ENCODE results near the gene CRYM.
A peak's percentile ranks its signal among the peaks of the same experiment; 100 is the strongest.
"Not testable (repeated sequence)": the region's sequence is repeated elsewhere in the genome, so short reads cannot be mapped to it uniquely, and the experiment has no call there.

CRYM gene
- 0.07 to 2.4 (median 0.29) reads per million in 17 experiments for total RNA-seq

DNA sequence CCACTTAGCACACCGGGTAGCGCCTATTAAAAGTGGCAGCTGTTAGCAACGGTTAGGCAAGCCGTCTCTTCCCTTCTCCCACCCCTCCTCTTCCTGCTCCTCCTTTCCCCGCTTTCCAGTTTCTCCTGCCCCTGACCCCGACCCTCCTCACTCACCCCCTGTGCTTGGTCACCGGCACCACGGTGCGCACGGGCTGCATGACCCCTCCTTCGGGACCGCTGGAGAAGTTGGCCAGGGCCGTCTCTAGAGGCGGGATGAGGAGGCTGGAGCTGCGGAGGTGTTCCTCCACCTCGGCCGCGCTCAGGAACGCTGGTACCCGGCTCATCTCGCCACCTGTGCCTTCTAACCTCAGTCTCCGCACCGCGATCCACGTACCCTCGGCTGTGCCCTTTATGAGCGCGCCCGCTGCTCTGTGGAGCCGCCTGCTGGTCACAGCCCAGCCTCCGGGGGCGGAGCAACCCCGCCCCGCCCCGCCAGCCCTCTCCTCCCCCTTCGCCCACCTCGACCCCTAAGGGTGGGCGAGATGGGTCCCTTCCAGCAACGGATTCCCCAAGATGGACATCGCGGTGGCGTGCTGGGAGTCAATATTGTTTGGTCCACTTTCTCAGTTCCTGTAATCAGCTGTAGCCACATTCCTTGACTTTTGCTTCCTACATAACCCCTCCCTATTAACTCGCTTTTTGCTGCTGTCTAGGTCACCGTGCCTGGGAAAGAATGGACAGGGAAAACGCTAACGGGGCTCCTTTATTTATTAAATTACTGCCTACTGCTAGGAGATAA, at the start of gene CRYM:
Gene CRYM, minus strand, starts transcription at position 364 of the 780 bp plus-strand sequence. Its CDS starts 39 bp downstream, at position 325.
- DNase-seq: peak; percentile 41 to 78 (median 58)

DNA sequence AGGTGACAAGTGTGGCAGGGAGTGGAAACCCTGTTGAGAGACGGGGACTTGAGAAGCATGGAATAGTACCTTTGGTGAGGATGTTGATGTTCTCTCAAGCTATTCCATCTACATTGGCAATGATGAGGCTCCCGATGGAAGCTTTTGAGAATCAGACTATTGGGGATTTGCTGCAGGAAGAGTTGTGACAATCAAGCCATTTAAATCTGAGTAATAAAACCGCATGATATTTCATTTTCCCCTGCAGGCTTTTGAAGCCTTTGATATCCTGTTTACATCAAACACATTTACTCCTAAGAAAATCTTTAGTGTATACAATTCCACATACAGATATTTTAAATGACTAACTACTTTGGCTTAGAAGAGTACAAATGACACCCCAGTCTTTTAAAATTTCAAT, 49.0 kb upstream of the CRYM start:
- no peak for DNase-seq

DNA sequence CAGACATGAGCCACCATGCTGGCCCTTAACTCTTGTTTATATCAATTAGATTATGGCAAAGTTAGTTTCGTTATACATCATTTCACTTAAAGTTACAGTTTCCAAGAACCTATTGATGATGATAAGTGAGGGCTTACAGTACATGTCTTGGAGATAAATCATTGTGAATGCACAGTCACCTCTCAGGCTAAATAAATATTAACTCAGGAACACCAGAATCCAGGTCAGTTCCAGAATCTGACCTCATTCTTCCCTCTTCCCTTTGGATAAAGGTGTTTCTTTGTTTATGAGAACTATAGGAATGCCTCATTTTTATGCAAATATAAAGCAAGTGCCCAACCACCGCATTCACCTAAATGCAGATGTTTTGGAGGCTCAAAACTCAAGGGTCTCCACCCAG, 48.4 kb upstream of the CRYM start:
- DNase-seq: no peak

DNA sequence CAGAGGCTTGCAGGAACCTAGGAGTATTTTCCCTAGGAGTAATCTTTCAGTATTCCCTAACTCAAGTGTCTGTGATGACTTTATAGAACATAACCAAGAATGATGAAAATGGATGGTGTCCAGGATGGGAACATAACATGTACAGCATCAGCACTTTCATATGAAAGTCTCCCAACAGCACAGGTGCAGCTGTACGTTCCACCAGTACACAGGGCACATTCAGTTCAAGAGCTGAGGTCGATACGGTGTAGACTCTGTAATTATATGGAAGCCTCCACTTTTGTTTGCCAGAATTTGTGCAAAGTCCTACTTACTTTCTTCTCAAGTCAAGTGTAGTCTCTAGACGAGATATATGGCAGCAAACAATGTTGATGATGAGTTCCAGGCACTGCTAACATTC, 46.2 kb upstream of the CRYM start:
- no peak for DNase-seq

- not testable (repeated sequence) for DNase-seq
Measured at GRCh38 chr16:21322251-21322650, 44.2 kb upstream of the CRYM start.

DNA sequence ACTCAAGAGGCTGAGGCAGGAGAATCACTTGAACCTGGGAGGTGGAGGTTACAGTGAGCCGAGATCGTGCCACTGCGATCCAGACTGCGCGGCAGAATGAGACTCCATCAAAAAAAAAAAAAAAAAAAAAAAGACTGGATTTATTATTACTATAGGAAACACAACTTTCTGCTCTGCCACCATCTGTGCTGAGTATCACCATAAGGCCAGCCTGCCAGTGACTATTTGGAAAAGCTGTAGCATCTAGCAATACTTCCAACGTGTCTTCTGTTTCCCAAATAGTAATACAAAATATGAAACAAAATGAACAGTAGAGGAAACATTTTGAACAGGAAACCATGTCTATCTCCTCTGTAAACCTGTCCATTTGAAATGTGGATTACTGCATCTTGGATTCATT, 43.6 kb upstream of the CRYM start:
- no peak for DNase-seq

GRCh38 chr16:21314339-21314738, 36.2 kb upstream of the CRYM start:
- peak in 1 of 4 experiments; percentile 10 for DNase-seq

GRCh38 chr16:21312863-21313372, 34.8 kb upstream of the CRYM start:
- DNase-seq: not testable (repeated sequence)

GRCh38 chr16:21312046-21312445, 34.0 kb upstream of the CRYM start:
- not testable (repeated sequence) for DNase-seq

- DNase-seq: not testable (repeated sequence)
Measured at GRCh38 chr16:21306712-21307111, 28.6 kb upstream of the CRYM start.

GRCh38 chr16:21302898-21303528, 24.9 kb upstream of the CRYM start:
- peak; percentile 54 to 78 (median 72) for DNase-seq

DNA sequence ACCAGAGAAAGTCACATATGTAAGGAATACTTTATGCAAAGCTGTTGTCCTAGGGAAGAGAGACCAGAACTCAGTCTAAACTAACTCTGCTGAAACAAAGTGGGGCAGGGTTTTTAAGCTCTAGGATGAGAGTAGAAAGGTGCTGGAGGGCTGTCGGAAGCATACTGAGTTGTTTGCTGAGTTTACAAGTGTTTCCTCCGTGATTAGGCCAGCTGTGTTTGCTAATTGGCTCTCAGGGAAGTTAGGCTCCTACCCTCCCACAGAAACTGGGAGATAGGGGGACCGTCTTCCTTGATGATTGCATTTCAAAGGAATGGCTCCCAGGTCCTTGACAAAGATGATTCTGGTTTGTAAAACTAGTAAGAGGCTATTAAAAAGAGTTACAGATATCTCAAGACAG, 24.4 kb upstream of the CRYM start:
- DNase-seq: peak in 3 of 4 experiments; percentile 16 to 47 (median 46)

DNA sequence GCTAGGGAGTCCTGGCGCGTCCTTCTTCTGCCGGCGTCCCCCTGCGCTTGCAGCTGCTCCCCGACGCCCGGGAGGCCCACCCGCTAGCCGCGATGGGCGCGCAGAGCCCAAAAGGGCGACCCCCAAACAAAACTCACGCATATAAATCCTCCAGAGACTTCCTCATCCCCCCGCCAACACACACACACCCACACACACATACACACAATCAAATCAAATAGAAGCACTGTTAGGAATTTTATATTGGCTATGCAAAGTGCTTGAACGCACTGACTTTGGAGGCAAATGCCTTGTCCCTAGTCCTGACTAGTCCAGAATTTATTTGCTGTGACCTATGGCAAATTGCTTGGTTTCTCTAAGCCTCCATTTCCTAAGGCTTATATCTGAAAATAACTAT, 23.8 kb upstream of the CRYM start:
- DNase-seq: peak in 2 of 4 experiments; percentile 6 to 11

GRCh38 chr16:21301168-21301894, 23.2 kb upstream of the CRYM start:
- DNase-seq: peak; percentile 56 to 85 (median 74)

GRCh38 chr16:21300309-21301167, 22.4 kb upstream of the CRYM start:
- DNase-seq: peak; percentile 97 to 100 (median 99)

DNA sequence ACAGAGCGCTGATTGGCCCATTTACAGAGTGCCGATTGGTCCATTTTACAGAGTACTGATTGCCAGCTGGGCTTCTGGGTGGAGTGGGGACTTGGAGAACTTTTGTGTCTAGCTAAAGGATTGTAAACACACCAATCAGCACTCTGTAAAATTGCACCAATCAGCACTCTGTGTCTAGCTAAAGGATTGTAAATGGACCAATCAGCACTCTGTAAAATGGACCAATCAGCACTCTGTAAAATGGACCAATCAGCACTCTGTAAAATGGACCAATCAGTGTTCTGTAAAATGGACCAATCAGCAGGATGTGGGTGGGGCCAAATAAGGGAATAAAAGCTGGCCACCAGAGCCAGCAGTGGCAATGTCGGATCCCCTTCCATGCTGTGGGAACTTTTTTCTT, 11.7 kb upstream of the CRYM start:
- not testable (repeated sequence) for DNase-seq

DNA sequence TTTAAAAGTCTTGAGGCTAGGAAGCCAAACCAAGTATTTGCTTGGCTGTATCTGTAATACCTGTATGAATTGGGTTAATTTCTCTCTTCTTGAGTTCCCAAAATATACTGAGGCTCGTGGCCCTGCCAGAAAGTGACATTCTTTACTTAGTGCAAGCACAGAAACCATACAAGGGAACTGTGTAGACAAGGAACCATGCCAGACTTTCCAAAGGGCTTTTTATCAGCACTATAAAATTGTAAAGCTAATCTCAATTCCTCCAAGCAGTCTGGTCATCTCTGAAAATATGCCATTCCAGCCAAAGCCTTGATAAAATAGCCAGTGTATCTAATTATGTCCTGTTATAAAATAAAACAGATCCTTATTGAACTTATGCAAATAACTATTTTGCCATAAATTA, 7.2 kb upstream of the CRYM start:
- no peak for DNase-seq

DNA sequence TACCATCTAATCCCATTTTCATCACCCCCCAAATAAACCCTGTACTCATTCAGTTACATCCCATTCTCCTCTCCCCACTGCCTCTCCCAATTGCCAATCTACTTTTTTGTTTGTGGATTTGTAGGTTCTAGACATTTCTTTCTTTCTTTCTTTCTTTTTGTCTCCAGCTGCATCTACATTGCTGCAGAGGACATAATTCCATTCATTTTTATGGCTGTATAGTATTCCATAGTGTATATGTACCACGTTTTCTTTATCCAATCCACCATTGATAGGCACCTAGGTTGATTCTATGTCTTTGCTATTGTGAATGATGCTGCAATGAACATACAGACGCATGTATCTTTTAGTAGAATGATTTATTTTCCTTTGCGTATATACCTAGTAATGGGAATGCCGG, 6.3 kb upstream of the CRYM start:
- no peak for DNase-seq

DNA sequence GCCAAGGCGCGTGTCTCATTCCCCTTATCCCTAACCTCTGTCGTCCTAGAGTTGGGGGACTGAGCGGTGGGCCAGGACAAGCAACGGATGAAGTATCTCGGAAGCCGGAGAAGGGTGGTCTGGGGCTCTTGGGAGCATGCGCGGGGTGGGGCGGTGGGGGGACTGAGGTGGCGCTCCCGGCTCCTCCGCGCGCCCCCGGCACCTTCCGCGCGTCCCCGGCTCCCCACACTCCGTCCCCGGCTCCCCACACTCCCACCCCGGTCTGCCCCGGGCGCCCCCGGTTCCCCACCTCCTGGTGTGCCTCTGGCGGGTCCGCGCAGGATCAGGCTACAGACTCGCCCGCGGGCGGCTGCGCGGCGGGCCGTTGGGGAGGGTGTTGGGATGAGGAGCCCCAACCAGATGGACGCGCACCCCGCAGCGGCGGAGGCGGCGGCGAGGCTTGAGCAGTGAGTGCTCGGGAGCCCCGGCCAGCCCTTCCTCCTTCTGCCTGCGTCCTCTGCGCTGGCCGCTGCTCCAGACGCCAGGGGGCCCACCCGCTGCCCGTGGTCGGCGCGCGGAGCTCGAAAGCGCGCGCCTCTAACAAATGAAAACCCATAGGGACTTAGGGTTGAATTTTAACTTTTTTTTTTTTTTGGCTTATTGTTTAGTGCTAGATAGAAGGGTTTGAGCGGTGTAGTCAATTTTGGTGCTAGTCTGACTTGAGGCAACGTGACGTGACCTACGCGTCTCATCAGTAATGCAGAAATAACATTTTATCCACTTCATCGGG, 5.6 kb upstream of the CRYM start:
- DNase-seq: peak; percentile 59 to 84 (median 66)

DNA sequence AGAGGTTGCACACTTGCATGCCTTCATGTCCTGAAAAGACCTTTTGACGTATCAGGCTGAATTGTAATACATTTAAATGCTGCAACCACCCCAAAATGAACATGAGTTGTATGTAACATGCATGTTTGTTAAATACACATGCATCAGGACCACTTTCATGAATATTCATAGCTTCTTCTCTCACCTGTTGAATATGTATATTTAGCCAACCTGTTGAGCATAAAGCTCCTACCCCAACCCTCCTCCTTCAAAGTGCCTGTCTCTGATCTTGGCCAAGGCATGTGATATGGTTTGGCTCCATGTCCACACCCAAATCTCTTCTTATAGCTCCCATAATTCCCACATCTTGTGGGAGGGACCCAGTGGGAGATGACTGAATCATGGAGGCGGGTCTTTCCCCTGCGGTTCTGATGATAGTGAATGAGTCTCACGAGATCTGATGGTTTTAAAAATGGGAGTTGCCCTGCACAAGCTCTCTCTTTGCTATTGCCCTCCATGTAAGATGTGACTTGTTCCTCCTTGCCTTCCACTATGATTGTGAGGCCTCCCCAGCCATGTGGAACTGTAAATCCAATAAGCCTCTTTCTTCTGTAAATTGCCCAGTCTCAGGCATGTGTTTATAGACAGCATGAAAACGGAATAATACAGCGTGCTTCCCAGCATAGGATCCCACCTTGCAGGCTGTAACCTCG, 3.8 kb upstream of the CRYM start:
- DNase-seq: no peak

- DNase-seq: no peak
Measured at GRCh38 chr16:21279501-21279900, 1.4 kb upstream of the CRYM start.
